Hematopoietic multipotent progenitor cell treated with erythropoietin and hydrocortisone succinate and interleukin-3 and kit ligand, for 17 days (in vitro differentiated cells): ENCODE measurements around the gene ENPP1.
"Not testable (repeated sequence)": the region's sequence is repeated elsewhere in the genome, so short reads cannot be mapped to it uniquely, and the experiment has no call there.

ENCODE experiments used
- DNase-seq: peaks from one replicate; pipeline ENCODE4 v3.0.0-alpha.2; 2015; ENCODE audit warnings: low spot score

Gene ENPP1

GRCh38 chr6:131877999-131878789 lies 70.4 kb downstream of the ENPP1 start:
- no peak for DNase-seq

DNA sequence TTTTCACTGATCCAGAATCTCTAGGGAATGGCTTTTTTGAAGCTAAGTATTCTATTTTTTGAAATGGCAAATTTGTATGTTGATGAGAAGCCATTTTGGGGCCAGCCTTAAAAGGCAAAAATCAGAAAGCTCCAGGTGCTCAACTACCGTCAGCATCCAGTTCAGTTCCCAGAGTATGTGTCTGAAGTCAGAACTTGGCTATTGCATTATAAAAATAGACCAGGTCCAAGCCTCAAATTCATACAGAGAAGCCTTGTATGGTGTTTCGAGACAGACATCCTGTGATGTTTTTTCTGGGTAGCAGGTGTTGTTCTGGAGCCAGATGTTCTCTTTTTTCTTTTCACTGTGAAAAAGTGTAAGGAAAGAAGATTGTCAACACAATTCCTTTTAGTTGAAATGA lies 75.2 kb downstream of the ENPP1 start:
- no peak for DNase-seq

DNA sequence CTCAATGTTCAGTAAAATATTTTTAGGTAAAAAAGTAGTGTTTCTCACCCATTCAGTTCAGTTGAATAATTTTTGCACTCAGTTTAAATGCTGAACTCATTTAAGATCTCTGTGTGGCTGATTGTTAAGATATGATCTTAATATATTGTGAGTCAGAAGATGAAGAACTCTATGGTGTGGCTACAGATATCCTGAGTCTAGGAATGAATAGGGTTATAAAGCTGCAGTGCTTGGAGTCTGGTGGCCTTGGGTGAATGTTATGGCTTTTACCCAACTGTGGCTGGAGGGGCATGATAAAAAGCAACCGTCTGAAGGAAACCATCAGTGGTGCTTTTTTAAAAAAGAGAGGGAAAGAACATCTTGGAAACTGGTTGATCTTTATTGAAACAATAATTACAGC lies 77.4 kb downstream of the ENPP1 start:
- no peak for DNase-seq

GRCh38 chr6:131886517-131886916 lies 78.7 kb downstream of the ENPP1 start:
- no peak for DNase-seq

DNA sequence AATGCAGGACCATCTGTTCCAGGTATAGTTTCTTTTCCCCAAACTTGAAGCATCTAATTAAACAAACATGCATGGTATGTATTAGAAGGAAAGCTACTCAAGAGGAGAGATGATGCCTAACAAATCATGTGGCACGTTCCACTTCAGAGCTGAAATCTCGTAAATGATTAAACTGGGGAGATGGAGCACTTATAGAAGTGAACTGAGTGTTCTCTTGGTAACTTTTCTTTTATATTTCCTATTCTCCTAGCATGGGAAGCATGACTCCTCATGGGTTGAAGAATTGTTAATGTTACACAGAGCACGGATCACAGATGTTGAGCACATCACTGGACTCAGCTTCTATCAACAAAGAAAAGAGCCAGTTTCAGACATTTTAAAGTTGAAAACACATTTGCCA lies 82.3 kb downstream of the ENPP1 start:
- DNase-seq = no peak

DNA sequence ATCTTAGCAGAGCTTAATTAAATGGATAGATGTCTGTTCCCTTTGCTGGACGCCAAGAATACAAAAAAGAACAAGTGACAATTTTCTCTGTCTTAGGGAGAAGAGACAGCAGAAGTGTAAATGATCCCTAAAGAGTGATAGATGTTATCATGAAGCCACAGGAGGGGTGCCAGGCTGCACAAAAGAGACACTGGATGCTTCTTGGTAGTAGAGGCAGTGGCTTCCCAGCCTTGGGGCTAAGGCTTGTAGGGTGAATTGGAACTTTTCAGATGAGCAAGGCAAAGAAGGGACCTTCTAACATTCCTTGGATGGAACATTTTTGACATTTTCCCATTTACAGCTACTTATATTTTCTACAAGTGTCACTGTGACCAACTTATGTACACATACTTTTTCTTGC lies 85.4 kb downstream of the ENPP1 start:
- no peak for DNase-seq

DNA sequence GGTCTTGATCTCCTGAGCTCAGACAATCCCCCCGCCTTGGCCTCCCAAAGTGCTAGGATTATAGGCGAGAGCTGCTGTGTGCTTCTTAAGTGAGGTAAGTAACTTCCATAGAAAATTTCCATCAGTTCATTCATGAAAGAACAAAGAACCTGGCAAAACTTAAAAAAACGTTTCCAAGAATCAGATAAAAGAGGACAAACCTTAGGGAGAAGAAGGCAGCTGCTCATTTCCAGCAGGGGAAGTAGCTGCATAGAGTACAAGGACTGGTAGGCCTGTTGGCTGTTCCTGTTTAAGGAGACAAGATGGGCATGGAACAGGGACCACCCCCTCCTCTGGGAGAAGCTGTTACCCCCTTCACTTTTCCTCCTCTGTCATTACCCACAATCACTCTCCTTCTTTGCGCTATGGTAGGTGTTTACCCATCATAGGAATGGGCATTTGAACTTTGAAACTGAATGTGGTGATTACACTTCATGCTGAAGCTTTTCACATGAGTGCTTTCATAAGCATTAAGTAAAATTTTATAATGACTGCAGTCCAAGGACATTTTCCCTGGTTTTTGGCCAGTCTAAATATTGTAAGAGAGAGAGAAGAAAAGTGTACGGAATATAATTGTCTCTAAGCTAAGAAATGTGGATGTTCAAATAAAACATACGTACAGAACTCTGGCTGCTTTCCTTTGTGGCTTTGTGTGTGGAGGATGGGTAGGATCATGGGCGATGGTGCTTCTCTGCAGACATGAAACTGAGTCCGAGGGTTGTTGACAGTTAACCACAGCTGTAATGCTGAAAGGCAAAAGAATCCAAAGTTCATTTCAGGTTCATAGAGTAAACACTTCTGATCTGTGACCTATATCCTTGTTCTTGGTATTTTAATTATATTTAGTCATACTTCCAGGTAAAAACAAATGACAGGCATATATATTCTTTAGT lies 86.9 kb downstream of the ENPP1 start:
- DNase-seq = no peak

DNA sequence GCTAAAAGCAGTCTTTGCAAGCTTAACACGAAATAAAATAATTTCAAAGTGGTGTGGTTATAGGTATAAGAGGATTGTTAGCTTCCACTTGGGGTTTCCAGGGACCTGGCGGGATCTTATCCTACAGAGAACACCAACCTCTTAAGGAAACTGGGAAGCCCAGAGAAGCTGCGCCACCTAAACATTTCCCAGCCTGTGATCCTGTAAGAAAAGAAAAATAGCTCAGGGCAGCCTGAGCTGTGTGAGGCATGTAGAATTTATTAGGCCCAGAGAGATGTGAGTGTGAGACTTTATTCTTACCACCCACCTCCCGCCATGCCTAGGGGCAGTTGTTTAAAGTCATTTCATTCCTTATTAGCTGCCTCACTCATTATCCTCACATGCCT lies 89.2 kb downstream of the ENPP1 start:
- DNase-seq = no peak

GRCh38 chr6:131897621-131898020 lies 89.8 kb downstream of the ENPP1 start:
- no peak for DNase-seq

GRCh38 chr6:131898718-131899117 lies 90.9 kb downstream of the ENPP1 start:
- no peak for DNase-seq

GRCh38 chr6:131900231-131900630 lies 92.4 kb downstream of the ENPP1 start:
- DNase-seq = no peak

DNA sequence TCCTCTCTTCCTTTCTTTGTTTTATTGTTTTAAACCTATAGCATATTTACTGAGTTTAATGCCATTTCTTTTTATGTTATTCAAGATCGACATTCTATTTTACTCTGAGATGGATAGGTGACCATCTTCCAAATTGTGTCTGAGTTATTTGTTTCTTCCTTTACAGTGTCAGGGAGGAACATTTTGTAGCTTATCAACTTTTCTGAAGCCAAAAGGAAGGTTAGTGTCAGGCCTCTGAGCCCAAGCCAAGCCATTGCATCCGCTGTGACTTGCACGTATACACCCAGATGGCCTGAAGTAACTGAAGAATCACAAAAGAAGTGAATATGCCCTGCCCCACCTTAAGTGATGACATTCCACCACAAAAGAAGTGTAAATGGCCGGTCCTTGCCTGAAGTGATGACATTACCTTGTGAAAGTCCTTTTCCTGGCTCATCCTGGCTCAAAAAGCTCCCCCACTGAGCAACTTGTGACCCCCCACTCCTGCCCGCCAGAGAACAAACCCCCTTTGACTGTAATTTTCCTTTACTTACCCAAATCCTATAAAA lies 93.6 kb downstream of the ENPP1 start:
- not testable (repeated sequence) for DNase-seq

DNA sequence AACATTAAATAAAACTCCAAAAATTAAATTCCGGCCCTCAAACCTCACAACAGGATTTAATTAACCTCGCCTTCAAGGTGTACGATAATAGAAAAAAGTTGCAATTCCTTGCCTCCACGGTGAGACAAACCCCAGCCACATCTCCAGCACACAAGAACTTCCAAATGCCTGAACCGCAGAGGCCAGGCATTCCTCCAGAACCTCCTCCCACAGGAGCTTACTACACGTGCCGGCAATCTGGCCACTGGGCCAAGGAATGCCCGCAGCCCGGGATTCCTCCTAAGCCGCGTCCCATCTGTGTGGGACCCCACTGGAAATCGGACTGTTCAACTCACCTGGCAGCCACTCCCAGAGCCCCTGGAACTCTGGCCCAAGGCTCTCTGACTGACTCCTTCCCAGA lies 95.9 kb downstream of the ENPP1 start:
- DNase-seq = not testable (repeated sequence)

GRCh38 chr6:131908787-131909186 lies 101.0 kb downstream of the ENPP1 start:
- DNase-seq = not testable (repeated sequence)

DNA sequence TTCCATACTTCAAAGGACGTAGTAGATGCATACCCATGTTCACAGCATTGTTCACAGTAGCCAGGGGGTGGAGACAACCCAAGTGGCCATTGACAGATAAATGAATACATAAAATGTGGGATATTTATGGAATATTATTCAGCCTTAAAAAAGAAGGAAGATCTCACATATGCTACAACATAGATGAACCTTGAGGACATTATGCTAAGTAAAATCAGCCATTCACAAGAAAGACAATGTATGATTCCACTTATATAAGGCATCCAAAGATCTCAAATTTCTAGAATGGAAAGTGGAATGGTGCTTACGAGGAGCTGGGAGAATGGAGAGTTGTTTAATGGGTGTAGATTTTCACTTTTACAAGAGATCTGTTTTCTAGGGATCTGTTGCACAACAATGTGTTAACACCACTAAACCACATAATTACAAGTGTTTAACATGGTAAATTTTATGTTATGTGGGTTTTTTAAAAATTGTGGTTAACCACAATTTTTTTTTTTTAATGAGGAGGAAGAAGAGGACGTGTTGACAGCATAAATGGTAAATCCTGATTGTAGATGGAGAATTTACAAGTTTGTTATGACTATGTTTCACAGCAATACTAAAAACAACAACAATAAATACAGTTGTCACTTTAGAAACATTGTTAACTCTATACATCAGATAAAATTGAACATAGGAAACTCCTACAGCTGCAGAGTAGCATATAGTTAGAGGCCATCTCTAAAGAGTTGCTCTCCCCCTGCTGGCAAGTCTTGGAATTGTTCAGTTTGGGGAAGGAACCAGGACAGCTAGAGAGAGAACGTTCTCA lies 101.8 kb downstream of the ENPP1 start:
- peak; percentile 62 for DNase-seq

DNA sequence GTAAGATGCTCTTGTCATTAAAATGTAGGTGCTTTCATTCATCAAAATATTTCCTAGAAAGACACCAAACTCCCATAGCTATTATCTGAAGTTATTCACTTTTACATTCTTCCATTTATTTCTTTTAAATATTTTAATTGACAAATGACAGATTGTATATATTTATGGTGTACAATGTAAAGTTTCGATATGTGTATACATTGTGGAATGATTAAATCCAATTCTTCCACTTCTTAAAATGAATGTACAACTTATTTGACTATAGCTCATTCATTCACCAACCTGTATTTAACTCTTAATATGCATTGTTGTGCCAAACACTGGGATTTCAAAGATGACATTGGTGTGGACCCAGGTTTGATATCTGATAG lies 102.4 kb downstream of the ENPP1 start:
- DNase-seq = no peak

GRCh38 chr6:131910956-131911355 lies 103.1 kb downstream of the ENPP1 start:
- no peak for DNase-seq

- no peak for DNase-seq
Measured at GRCh38 chr6:131911951-131912350, 104.1 kb downstream of the ENPP1 start.

DNA sequence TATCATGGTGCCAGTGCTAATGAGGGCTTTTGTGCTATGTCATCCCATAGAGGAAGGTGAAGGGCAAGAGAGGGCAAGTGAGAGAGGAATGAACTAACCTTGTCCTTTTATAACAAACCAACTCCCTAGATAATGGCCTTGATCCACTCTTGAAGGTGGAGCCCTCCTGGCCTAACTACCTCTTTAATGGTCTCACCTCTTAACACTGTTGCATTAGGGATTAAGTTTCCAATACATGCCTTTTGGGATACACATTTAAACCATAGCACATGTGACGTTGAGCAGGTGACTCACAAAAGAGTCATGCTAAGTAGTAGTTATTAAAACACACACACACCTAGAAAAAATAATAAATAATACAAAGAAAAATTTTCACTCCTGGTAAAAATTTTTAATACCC lies 106.4 kb downstream of the ENPP1 start:
- DNase-seq = no peak

DNA sequence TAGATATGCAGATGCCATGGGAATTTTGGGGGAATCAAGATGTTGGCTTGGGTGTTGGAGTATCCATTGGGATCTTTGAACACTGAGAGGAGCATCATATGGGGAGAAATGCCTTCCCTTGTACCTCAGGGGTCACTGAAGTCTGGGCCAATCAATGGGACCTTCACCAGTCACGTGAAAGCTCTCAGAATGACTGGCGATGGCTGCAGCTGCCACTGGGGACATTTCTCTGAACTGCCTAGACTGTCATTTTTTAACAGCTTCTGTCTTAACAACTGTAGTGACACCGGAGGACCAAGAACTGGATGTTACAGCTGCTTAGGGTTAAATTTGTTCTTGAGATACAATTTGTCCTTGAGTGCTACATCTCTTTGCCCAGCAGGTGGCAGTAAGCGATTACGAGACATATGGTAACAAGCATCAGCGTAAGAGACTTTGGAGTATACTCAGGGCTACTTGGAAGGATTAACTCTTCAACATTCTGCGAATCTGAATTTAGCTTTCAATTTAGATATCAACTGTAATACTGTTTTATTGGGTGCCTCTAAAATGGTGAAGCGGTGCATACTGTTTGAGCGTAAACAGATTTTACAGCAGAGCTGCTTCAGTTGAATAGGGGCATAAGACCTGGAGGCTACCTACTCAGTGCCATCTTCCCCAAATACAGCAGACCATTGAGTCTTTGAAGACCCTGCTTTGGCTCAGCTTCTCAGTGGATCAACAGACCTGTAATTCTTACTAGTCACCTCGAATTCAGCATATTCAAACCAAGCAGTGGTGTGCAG lies 107.3 kb downstream of the ENPP1 start:
- DNase-seq = peak; percentile 36

GRCh38 chr6:131916091-131916796 lies 108.4 kb downstream of the ENPP1 start:
- DNase-seq = not testable (repeated sequence)
